GM21529 (cell line): ENCODE measurements around the gene CSTPP1.
A peak's percentile ranks its signal among the peaks of the same experiment; 100 is the strongest.
"Not testable (repeated sequence)": the region's sequence is repeated elsewhere in the genome, so short reads cannot be mapped to it uniquely, and the experiment has no call there.

Experiments used
- ATAC-seq: cut with Tn5 transposase; IDR thresholded peaks from one replicate; pipeline ENCODE4 v1.9.1; 2021; ENCODE audit not compliant: unreplicated experiment

CSTPP1 gene

GRCh38 chr11:46989810-46990487 lies 53.4 kb downstream of the CSTPP1 start:
- ATAC-seq: not testable (repeated sequence)

GRCh38 chr11:46991391-46991790 lies 54.8 kb downstream of the CSTPP1 start:
- ATAC-seq: no peak

- ATAC-seq: not testable (repeated sequence)
Observed at GRCh38 chr11:46992386-46992785, 55.8 kb downstream of the CSTPP1 start.

- not testable (repeated sequence) for ATAC-seq
Observed at GRCh38 chr11:46997796-46998195, 61.2 kb downstream of the CSTPP1 start.

- ATAC-seq: no peak
Observed at GRCh38 chr11:46999217-46999616, 62.7 kb downstream of the CSTPP1 start.

- ATAC-seq: no peak
Observed at GRCh38 chr11:47000033-47000432, 63.5 kb downstream of the CSTPP1 start.

GRCh38 chr11:47001781-47002181 lies 65.2 kb downstream of the CSTPP1 start:
- no peak for ATAC-seq

- ATAC-seq: no peak
Observed at GRCh38 chr11:47002390-47002789, 65.8 kb downstream of the CSTPP1 start.

GRCh38 chr11:47003180-47003877 lies 66.8 kb downstream of the CSTPP1 start:
- no peak for ATAC-seq

- ATAC-seq: peak; percentile 57
Observed at GRCh38 chr11:47004595-47005033, 68.1 kb downstream of the CSTPP1 start.

GRCh38 chr11:47005441-47005840 lies 68.9 kb downstream of the CSTPP1 start:
- ATAC-seq: no peak

GRCh38 chr11:47007579-47007978 lies 71.0 kb downstream of the CSTPP1 start:
- no peak for ATAC-seq

GRCh38 chr11:47010179-47010578 lies 73.6 kb downstream of the CSTPP1 start:
- no peak for ATAC-seq

- ATAC-seq: no peak
Observed at GRCh38 chr11:47014097-47014496, 77.5 kb downstream of the CSTPP1 start.

GRCh38 chr11:47018637-47019036 lies 82.1 kb downstream of the CSTPP1 start:
- no peak for ATAC-seq

- no peak for ATAC-seq
Observed at GRCh38 chr11:47020793-47021526, 84.4 kb downstream of the CSTPP1 start.

GRCh38 chr11:47021527-47021818 lies 84.9 kb downstream of the CSTPP1 start:
- ATAC-seq: no peak

- no peak for ATAC-seq
Observed at GRCh38 chr11:47021965-47022364, 85.4 kb downstream of the CSTPP1 start.

GRCh38 chr11:47028195-47029093 lies 91.9 kb downstream of the CSTPP1 start:
- ATAC-seq: no peak

- no peak for ATAC-seq
Observed at GRCh38 chr11:47033439-47033838, 96.9 kb downstream of the CSTPP1 start.

GRCh38 chr11:47034091-47034490 lies 97.5 kb downstream of the CSTPP1 start:
- ATAC-seq: no peak
